ENCODE measurements around the gene GPR173.

GPR173 gene

GRCh38 chrX:53048169-53049126 lies at the start of gene GPR173:
GPR173 (plus strand) TSS chrX:53048789; CDS start chrX:53076622, 27,833 bp downstream.
- DNase-seq (ENCODE audit: low read depth): peak; percentile 36

DNA sequence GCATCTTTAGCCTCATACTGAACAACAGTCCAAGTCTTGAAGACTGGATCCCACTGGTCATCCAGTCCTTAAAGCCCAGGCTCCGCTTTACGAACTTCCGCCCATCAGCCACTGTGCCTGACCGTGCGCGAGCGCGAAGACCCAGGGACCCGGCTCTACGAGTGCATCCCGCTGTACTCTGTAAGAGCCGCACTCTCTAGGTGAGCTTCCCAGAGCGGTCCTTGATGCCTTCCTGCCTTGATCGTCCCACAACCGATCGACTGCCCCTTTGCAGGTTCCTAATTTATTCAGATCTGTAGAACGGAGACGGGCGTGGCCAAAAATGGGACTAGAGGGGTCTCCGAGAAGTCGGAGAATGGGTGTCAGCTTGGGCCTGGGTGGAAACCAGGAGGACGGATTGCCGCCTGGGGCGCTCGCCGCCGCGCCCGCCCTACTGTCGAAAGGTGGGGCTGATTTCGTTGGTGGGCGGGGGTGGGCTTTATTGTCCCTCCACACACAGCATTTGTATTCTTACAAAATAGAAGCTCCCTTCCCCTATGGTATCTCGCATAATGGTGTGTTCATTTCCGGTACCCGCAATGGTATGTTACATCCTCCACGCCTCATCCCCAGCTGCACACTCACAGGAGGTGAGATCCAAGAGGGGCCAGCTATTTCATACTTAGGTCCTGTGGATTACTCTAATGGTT lies 48.0 kb upstream of the GPR173 start:
- no peak for DNase-seq (ENCODE audit: low read depth)

GRCh38 chrX:53001958-53002357 lies 46.6 kb upstream of the GPR173 start:
- no peak for DNase-seq (ENCODE audit: low read depth)

- no peak for DNase-seq (ENCODE audit: low read depth)
Observed at GRCh38 chrX:53003111-53003510, 45.5 kb upstream of the GPR173 start.

DNA sequence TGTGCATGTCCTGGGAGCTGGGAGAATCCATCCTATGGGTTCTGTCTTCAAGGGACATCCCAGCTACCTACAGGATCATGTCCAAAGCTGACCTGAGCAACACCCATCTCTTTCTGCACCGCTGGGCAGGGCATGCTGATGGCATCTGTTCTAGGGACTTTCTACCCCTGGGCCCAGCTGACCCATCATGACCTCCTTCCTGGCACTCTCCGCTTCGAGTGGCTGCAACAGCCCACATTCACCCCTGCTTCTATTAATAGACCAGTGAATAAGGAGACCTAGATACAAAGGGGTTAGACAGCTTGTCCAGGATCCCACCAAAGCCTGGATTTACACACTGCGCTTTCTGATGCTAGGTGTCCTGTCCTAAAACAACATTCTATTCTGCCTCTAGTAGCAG lies 44.6 kb upstream of the GPR173 start:
- DNase-seq (ENCODE audit: low read depth): no peak

DNA sequence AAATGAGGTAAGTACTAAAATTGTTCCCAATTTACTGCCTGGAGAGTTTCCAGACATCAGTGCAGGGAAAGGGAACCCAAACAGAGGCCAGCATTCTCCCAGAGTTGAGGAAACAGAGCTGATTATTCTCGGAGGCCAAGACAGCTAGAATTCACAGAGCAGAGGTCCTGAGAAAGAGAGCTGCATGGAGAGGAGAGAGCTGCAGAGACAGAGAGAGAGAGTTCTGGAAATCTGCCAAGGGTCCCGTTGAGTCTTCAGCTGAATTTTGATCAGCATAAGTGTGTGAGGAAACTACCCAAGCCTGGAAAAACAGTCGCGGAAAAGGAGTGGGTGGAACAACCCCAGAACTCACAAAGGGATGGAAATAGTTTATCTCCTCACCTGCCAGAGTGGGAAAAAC lies 43.8 kb upstream of the GPR173 start:
- DNase-seq (ENCODE audit: low read depth): no peak

DNA sequence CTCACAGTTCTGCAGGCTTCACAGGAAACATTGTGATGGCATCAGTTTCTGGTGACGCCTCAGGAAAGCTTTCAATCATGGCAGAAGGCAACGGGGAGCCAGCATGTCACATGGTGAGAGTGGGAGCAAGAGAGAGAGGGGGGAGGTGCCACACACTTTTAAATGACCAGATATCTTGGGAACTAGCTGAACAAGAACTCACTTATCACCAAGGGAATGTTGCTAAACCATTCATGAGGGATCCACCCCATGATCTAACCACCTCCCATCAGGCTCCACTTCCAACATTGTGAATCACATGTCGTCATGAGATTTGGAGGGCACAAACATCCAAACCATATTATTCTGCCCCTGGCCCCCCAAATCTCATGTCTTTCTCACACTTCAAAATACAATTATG lies 43.3 kb upstream of the GPR173 start:
- no peak for DNase-seq (ENCODE audit: low read depth)

GRCh38 chrX:53009032-53009431 lies 39.6 kb upstream of the GPR173 start:
- no peak for DNase-seq (ENCODE audit: low read depth)

- no peak for DNase-seq (ENCODE audit: low read depth)
Observed at GRCh38 chrX:53013291-53013690, 35.3 kb upstream of the GPR173 start.

DNA sequence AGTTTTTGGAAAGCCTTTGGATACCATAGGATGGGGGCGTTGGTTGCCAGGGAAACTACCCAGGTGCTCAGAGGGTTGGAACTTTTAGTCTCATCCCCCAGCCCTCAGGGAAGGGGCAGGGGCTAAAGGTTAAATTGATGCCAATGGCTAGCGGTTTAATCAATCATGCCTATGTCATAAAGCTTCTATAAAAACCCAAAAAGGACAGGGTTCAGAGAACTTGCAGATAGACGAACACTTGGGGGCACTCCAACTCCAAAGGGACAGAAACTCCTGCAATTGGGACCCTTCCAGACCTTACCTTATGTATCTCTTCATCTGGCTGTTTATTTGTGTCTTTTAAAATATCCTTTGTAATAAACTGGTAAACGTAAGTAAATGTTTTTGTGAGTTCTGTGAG lies 30.0 kb upstream of the GPR173 start:
- no peak for DNase-seq (ENCODE audit: low read depth)

DNA sequence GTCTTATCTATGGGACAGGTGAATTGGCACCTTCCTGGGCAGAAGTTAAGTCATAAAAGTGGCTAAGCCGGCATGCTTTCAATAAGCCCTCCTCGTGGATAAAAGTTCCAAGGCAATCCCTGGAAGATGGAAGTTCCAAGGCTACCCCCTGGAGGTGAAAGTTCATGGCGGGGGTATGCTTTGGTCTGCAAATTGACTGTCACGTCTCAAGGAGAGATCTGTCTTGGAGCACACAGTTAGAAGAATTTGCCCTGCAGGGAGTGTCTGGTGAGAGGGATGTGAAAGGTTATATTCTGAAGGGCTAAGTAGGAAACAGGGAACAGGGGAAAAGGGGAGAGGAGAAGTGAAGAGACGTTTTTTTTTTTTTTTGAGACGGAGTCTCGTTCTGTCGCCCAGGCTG lies 26.2 kb upstream of the GPR173 start:
- no peak for DNase-seq (ENCODE audit: low read depth)

DNA sequence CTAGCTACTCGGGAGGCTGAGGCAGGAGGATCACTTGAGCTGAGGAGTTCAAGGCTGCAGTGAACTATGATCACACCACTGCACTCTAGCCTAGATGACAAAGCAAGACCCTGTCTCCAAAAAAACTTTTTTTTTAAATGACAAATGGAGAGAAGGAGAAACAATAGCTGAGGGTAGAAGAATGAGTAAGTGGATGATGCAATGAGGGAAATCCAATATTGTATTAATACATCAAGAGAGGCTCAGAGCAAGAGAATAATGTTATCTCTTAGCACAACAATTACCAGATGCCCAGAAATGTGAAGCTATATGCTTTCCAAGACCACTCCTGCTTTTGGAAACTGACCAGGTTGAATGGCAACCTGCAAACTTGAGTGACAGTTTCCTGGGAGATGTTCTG lies 19.9 kb upstream of the GPR173 start:
- DNase-seq (ENCODE audit: low read depth): no peak

DNA sequence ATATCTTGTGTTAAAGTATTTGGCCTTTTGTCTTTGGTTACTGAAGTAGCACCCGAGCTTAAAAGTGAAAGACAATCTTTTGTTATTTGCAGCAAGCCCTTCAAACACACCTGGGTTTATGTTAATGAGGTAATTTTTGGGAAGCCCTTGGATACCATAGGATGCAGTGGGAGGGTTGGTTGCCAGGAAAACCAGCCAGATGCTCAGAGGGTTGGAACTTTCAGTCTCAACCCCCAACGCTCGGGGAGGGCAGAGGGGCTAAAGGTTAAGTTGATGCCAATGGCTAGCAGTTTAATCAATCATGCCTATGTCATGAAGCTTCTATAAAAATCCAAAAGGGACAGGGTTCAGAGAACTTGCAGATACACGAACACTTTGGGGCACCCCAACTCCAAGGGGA lies 17.2 kb upstream of the GPR173 start:
- no peak for DNase-seq (ENCODE audit: low read depth)

DNA sequence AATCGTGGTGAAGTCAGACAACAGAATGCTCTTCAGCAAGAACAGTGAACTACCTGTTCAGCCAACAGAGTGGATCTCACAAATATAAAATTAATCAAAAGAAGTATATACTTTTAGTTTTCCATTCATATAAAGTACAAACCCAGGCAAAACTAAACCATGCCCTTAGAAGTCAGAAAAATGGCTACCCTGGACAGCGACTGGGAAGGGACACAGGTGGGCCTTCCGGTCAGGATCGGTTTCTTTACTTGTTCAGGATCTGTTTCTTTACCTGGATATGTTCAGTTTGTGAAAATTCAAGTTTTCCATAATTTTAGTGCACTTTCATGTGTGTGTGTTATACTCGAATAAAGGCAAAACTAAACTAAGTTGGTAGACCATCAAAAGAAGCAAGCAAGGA lies 12.4 kb upstream of the GPR173 start:
- no peak for DNase-seq (ENCODE audit: low read depth)

- no peak for DNase-seq (ENCODE audit: low read depth)
Observed at GRCh38 chrX:53039236-53039635, 9.4 kb upstream of the GPR173 start.

- DNase-seq (ENCODE audit: low read depth): no peak
Observed at GRCh38 chrX:53044995-53045394, 3.6 kb upstream of the GPR173 start.

- no peak for DNase-seq (ENCODE audit: low read depth)
Observed at GRCh38 chrX:53047228-53047627, 1.4 kb upstream of the GPR173 start.

GRCh38 chrX:53049127-53049517 lies 533 bp downstream of the GPR173 start:
- DNase-seq (ENCODE audit: low read depth): no peak

DNA sequence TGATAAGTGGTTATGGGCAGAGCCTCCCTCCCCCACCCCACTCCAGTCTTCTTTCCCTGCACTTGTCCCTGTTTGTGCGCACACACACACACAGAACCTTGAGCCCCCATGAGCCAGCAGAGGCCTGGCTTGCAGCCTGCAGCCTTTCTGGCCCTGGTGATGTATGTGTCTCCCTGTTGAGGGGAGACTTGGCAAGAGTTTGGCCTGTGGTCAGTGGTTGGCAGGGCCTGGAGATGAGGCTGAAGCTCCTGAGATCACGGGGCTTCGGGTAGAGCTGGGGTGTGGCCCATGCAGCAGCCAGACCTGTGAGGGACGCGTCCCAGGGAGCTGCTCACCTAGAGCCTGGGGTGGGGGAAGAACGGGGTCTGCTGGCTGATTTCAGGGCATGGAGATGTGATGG lies 2.3 kb downstream of the GPR173 start:
- no peak for DNase-seq (ENCODE audit: low read depth)

DNA sequence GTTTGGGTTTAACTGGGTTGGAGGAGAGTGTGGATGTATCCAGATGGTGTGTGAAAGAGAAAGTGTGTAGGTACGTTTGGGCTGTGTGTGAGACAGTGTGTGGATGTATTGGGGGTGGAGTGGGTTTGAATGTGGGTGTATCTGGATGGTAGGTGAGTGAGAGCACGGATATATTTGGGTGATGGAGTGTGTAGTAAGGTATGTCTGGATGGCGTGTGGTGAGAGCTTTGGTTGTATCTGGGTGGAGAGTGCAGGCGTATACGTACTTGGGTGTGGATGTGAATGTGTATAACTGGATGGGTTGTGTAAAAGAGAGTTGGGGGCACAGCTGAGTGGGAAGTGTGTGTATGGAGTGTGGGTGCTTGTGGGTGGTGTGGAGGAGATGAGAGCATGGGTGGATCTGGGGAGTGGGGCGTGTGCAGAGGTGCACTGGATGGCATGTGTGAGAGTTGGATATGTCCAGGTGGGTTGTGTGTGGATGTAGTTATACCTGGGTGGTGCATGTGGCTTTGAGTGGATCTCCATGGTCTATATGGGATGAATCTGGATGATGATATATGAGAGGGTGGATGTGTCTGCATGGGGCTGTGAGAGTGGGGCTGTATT lies 6.8 kb downstream of the GPR173 start:
- DNase-seq (ENCODE audit: low read depth): no peak

- DNase-seq (ENCODE audit: low read depth): no peak
Observed at GRCh38 chrX:53056292-53056691, 7.7 kb downstream of the GPR173 start.

GRCh38 chrX:53065104-53065503 lies 16.5 kb downstream of the GPR173 start:
- DNase-seq (ENCODE audit: low read depth): no peak

GRCh38 chrX:53071064-53071463 lies 22.5 kb downstream of the GPR173 start:
- no peak for DNase-seq (ENCODE audit: low read depth)

Data from GM04503 (cell line).